ENCODE results near the gene CGNL1.
A peak's percentile ranks its signal among the peaks of the same experiment; 100 is the strongest.

Gene CGNL1

GRCh38 chr15:57363661-57364060 lies 12.6 kb upstream of the CGNL1 start:
- Mint-ChIP-seq H3K27me3 (no peaks in the 10 kb centered on the region), H3K9me3 (no peaks in the 10 kb centered on the region), H3K27ac (no peak overlapping the region), H3K4me1 (ENCODE audit: low read depth) (peaks cover 19% of the 10 kb centered on the region), H3K36me3 (ENCODE audit: low read depth) (no peaks in the 10 kb centered on the region), H3K4me3 (no peak overlapping the region)
- intact Hi-C loops (cut with micrococcal nuclease): no loop called here

- H3K36me3 Mint-ChIP-seq (ENCODE audit: low read depth): no peaks in the 10 kb centered on the region
- no peaks in the 10 kb centered on the region for H3K27me3 Mint-ChIP-seq
- no peak overlapping the region for H3K27ac Mint-ChIP-seq
- peaks cover 16% of the 10 kb centered on the region for H3K4me1 Mint-ChIP-seq (ENCODE audit: low read depth)
- H3K9me3 Mint-ChIP-seq: no peaks in the 10 kb centered on the region
- H3K4me3 Mint-ChIP-seq: no peak overlapping the region
- intact Hi-C loops (cut with micrococcal nuclease): no loop called here
Observed at GRCh38 chr15:57364282-57365007, 11.9 kb upstream of the CGNL1 start.

- Mint-ChIP-seq H3K36me3 (ENCODE audit: low read depth) (no peaks in the 10 kb centered on the region), H3K4me3 (no peak overlapping the region), H3K27ac (no peak overlapping the region), H3K4me1 (ENCODE audit: low read depth) (peaks cover 16% of the 10 kb centered on the region), H3K9me3 (no peaks in the 10 kb centered on the region), H3K27me3 (peaks cover 8% of the 10 kb centered on the region)
- intact Hi-C loops (cut with micrococcal nuclease): no loop called here
Observed at GRCh38 chr15:57367556-57367955, 8.7 kb upstream of the CGNL1 start.

GRCh38 chr15:57370929-57371328 lies 5.4 kb upstream of the CGNL1 start:
- H3K36me3 Mint-ChIP-seq (ENCODE audit: low read depth): no peaks in the 10 kb centered on the region
- no peak overlapping the region for H3K27ac Mint-ChIP-seq
- peaks cover 41% of the 10 kb centered on the region for H3K27me3 Mint-ChIP-seq
- intact Hi-C loops (cut with micrococcal nuclease): no loop called here
- peaks cover 3% of the 10 kb centered on the region for H3K4me1 Mint-ChIP-seq (ENCODE audit: low read depth)
- H3K4me3 Mint-ChIP-seq: no peak overlapping the region
- no peaks in the 10 kb centered on the region for H3K9me3 Mint-ChIP-seq

GRCh38 chr15:57373251-57373881 lies 2.9 kb upstream of the CGNL1 start:
- H3K9me3 Mint-ChIP-seq: no peaks in the 10 kb centered on the region
- peaks cover 56% of the 10 kb centered on the region for H3K27me3 Mint-ChIP-seq
- no peaks in the 10 kb centered on the region for H3K36me3 Mint-ChIP-seq (ENCODE audit: low read depth)
- intact Hi-C loops (cut with micrococcal nuclease): no loop called here
- no peak overlapping the region for H3K27ac Mint-ChIP-seq
- no peak overlapping the region for H3K4me3 Mint-ChIP-seq
- peaks cover 13% of the 10 kb centered on the region for H3K4me1 Mint-ChIP-seq (ENCODE audit: low read depth)

- Mint-ChIP-seq H3K27ac (no peak overlapping the region), H3K27me3 (peaks cover 61% of the 10 kb centered on the region), H3K4me1 (ENCODE audit: low read depth) (peaks cover 13% of the 10 kb centered on the region), H3K36me3 (ENCODE audit: low read depth) (no peaks in the 10 kb centered on the region), H3K4me3 (no peak overlapping the region), H3K9me3 (no peaks in the 10 kb centered on the region)
- intact Hi-C loops (cut with micrococcal nuclease): no loop called here
Observed at GRCh38 chr15:57373882-57374276, 2.4 kb upstream of the CGNL1 start.

GRCh38 chr15:57376696-57377477 lies 582 bp downstream of the CGNL1 start:
- H3K27ac Mint-ChIP-seq: no peak overlapping the region
- peak overlapping the region; percentile 44 for H3K4me3 Mint-ChIP-seq
- no peaks in the 10 kb centered on the region for H3K9me3 Mint-ChIP-seq
- intact Hi-C loops (cut with micrococcal nuclease): no loop called here
- H3K4me1 Mint-ChIP-seq (ENCODE audit: low read depth): peaks cover 17% of the 10 kb centered on the region
- no peaks in the 10 kb centered on the region for H3K36me3 Mint-ChIP-seq (ENCODE audit: low read depth)
- H3K27me3 Mint-ChIP-seq: peaks cover 68% of the 10 kb centered on the region

GRCh38 chr15:57377478-57377847 lies 1.2 kb downstream of the CGNL1 start:
- H3K9me3 Mint-ChIP-seq: no peaks in the 10 kb centered on the region
- peaks cover 66% of the 10 kb centered on the region for H3K27me3 Mint-ChIP-seq
- no peak overlapping the region for H3K27ac Mint-ChIP-seq
- H3K36me3 Mint-ChIP-seq (ENCODE audit: low read depth): no peaks in the 10 kb centered on the region
- peaks cover 17% of the 10 kb centered on the region for H3K4me1 Mint-ChIP-seq (ENCODE audit: low read depth)
- intact Hi-C loops (cut with micrococcal nuclease): no loop called here
- no peak overlapping the region for H3K4me3 Mint-ChIP-seq

GRCh38 chr15:57379487-57379886 lies 3.2 kb downstream of the CGNL1 start:
- Mint-ChIP-seq H3K9me3 (no peaks in the 10 kb centered on the region), H3K36me3 (ENCODE audit: low read depth) (no peaks in the 10 kb centered on the region), H3K4me1 (ENCODE audit: low read depth) (peaks cover 17% of the 10 kb centered on the region), H3K27me3 (peaks cover 47% of the 10 kb centered on the region), H3K4me3 (no peak overlapping the region), H3K27ac (no peak overlapping the region)
- intact Hi-C loops (cut with micrococcal nuclease): no loop called here

- no peak overlapping the region for H3K27ac Mint-ChIP-seq
- no peaks in the 10 kb centered on the region for H3K36me3 Mint-ChIP-seq (ENCODE audit: low read depth)
- H3K4me1 Mint-ChIP-seq (ENCODE audit: low read depth): peaks cover 15% of the 10 kb centered on the region
- no peak overlapping the region for H3K4me3 Mint-ChIP-seq
- intact Hi-C loops (cut with micrococcal nuclease): no loop called here
- peaks cover 33% of the 10 kb centered on the region for H3K27me3 Mint-ChIP-seq
- no peaks in the 10 kb centered on the region for H3K9me3 Mint-ChIP-seq
Observed at GRCh38 chr15:57380854-57381253, 4.5 kb downstream of the CGNL1 start.

- no peaks in the 10 kb centered on the region for H3K36me3 Mint-ChIP-seq (ENCODE audit: low read depth)
- no peaks in the 10 kb centered on the region for H3K9me3 Mint-ChIP-seq
- no peak overlapping the region for H3K4me3 Mint-ChIP-seq
- peaks cover 25% of the 10 kb centered on the region for H3K27me3 Mint-ChIP-seq
- H3K27ac Mint-ChIP-seq: no peak overlapping the region
- H3K4me1 Mint-ChIP-seq (ENCODE audit: low read depth): peaks cover 6% of the 10 kb centered on the region
- intact Hi-C loops (cut with micrococcal nuclease): no loop called here
Observed at GRCh38 chr15:57382215-57382614, 5.9 kb downstream of the CGNL1 start.

- no peaks in the 10 kb centered on the region for H3K9me3 Mint-ChIP-seq
- H3K4me1 Mint-ChIP-seq (ENCODE audit: low read depth): peaks cover 5% of the 10 kb centered on the region
- peaks cover 18% of the 10 kb centered on the region for H3K27me3 Mint-ChIP-seq
- H3K4me3 Mint-ChIP-seq: no peak overlapping the region
- H3K36me3 Mint-ChIP-seq (ENCODE audit: low read depth): no peaks in the 10 kb centered on the region
- intact Hi-C loops (cut with micrococcal nuclease): no loop called here
- no peak overlapping the region for H3K27ac Mint-ChIP-seq
Observed at GRCh38 chr15:57382969-57383368, 6.7 kb downstream of the CGNL1 start.

- intact Hi-C loops (cut with micrococcal nuclease): no loop called here
Observed at GRCh38 chr15:57384024-57384423, 7.7 kb downstream of the CGNL1 start.

GRCh38 chr15:57384816-57385215 lies 8.5 kb downstream of the CGNL1 start:
- Mint-ChIP-seq H3K4me3 (no peak overlapping the region), H3K4me1 (ENCODE audit: low read depth) (no peaks in the 10 kb centered on the region), H3K27ac (no peak overlapping the region), H3K9me3 (no peaks in the 10 kb centered on the region), H3K36me3 (ENCODE audit: low read depth) (no peaks in the 10 kb centered on the region), H3K27me3 (peaks cover 6% of the 10 kb centered on the region)
- intact Hi-C loops (cut with micrococcal nuclease): no loop called here

More at GRCh38 chr15:57384024-57384423, 7.7 kb downstream of the CGNL1 start:
- Mint-ChIP-seq H3K4me1 (ENCODE audit: low read depth) (peaks cover 5% of the 10 kb centered on the region), H3K27ac (no peak overlapping the region), H3K36me3 (ENCODE audit: low read depth) (no peaks in the 10 kb centered on the region), H3K9me3 (no peaks in the 10 kb centered on the region), H3K4me3 (no peak overlapping the region), H3K27me3 (peaks cover 10% of the 10 kb centered on the region)

All from dendritic cell treated with granulocyte-macrophage colony-stimulating factor and Interleukin-4, amounts not matched to agents 40 ng/mL and 50 ng/mL, for 4 days (primary cell).